SK-N-SH (cell line): ENCODE data around the gene AFAP1. TPM values are rescaled to one million over a fixed set of nuclear protein-coding genes. Genes with fewer than 3 reads are reported as not detected.

ENCODE experiments used
- CTCF ChIA-PET: fragments of 300-600, 350-600 bp; formaldehyde crosslinking; extraction: SDS; loops from one replicate; lab custom pipeline; 2021; lab: Yijun Ruan, JAX
- POLR2A ChIA-PET: fragments of 350-600 bp; sonication (Branson Sonifier 250); formaldehyde crosslinking; extraction: SDS; loops from one replicate; lab custom pipeline; 2020; ENCODE audit warnings: antibody characterized with exemption, inconsistent platforms; lab: Yijun Ruan, JAX
- DNase-seq: peaks from one replicate; pipeline ENCODE4 v3.0.0; 2012
- H2AFZ ChIP-seq: fragments of 200-600 bp; sonication (generic); 2 replicates; pipeline ENCODE4 v1.8.1; 2016; ENCODE audit warnings: antibody characterized with exemption, mild to moderate bottlenecking, low read depth
- H3F3A ChIP-seq: fragments of 200-600 bp; sonication (generic); replicated peaks from 2 replicates; pipeline ENCODE3; 2016; ENCODE audit warnings: antibody characterized with exemption, mild to moderate bottlenecking; ENCODE audit not compliant: insufficient read depth
- H3K27ac ChIP-seq, 2 experiments: fragments of 200-500 bp in 1 of 2; fragments of 200-600 bp in 1 of 2; sonication (Bioruptor generic) in 1 of 2; sonication (generic), shearing (Covaris generic) in 1 of 2; 2 replicates each; pipeline versions ENCODE4 v1.5.1 to v1.6.1; 2014 to 2016; ENCODE audit warnings: low read depth in 2 of 2, inconsistent platforms in 1 of 2, low read length in 1 of 2, mild to moderate bottlenecking in 1 of 2, mixed read lengths in 1 of 2
- H3K27me3 ChIP-seq: fragments of 200-600 bp; sonication (generic), shearing (Covaris generic); 2 replicates; pipeline ENCODE4 v1.6.1; 2016; ENCODE audit warnings: mixed run types; ENCODE audit not compliant: insufficient read depth
- H3K36me3 ChIP-seq, 2 experiments: fragments of 200-500 bp in 1 of 2; fragments of 200-600 bp in 1 of 2; sonication (Bioruptor generic) in 1 of 2; sonication (generic) in 1 of 2; replicated peaks in 1 of 2; 2 replicates each; pipeline versions ENCODE3 to v1.5.1; 2014 to 2016; ENCODE audit warnings: low read length in 1 of 2, mild to moderate bottlenecking in 1 of 2; ENCODE audit not compliant: insufficient read depth in 2 of 2, control insufficient read depth in 1 of 2
- H3K4me1 ChIP-seq, 2 experiments: fragments of 200-500 bp in 1 of 2; fragments of 200-600 bp in 1 of 2; sonication (Bioruptor generic) in 1 of 2; sonication (generic), shearing (Covaris generic) in 1 of 2; 2 replicates each; pipeline versions ENCODE4 v1.5.1 to v1.6.1; 2014 to 2016; ENCODE audit warnings: low read depth in 1 of 2, low read length in 1 of 2, mixed run types in 1 of 2; ENCODE audit not compliant: insufficient read depth in 2 of 2, control insufficient read depth in 1 of 2
- H3K4me2 ChIP-seq: fragments of 200-600 bp; sonication (generic), shearing (Covaris generic); 2 replicates; pipeline ENCODE4 v1.6.1; 2017; ENCODE audit warnings: mixed run types
- H3K4me3 ChIP-seq, 2 experiments: fragments of 200-500 bp in 1 of 2; fragments of 200-600 bp in 1 of 2; sonication (Bioruptor generic) in 1 of 2; sonication (generic), shearing (Covaris generic) in 1 of 2; 2 replicates each; pipeline versions ENCODE4 v1.5.1 to v1.8.1; 2014 to 2016; ENCODE audit warnings: low read depth in 2 of 2, inconsistent platforms in 1 of 2, low read length in 1 of 2, mild to moderate bottlenecking in 1 of 2, mixed read lengths in 1 of 2, moderate library complexity in 1 of 2
- H3K79me2 ChIP-seq: fragments of 200-600 bp; sonication (generic); 2 replicates; pipeline ENCODE4 v1.8.1; 2017; ENCODE audit warnings: mild to moderate bottlenecking; ENCODE audit not compliant: insufficient read depth
- H3K9ac ChIP-seq: fragments of 200-600 bp; sonication (generic); 2 replicates; pipeline ENCODE4 v1.6.1; 2017; ENCODE audit warnings: mixed run types
- H3K9me2 ChIP-seq: fragments of 200-600 bp; sonication (generic); 2 replicates; pipeline ENCODE4 v1.6.1; 2017; ENCODE audit warnings: mixed run types
- H3K9me3 ChIP-seq: fragments of 200-600 bp; sonication (generic); 2 replicates; pipeline ENCODE4 v1.6.1; 2017; ENCODE audit warnings: mixed run types, mild to moderate bottlenecking, moderate library complexity
- H4K20me1 ChIP-seq: fragments of 200-600 bp; sonication (generic); 2 replicates; pipeline ENCODE4 v1.6.1; 2017; ENCODE audit warnings: mild to moderate bottlenecking, mixed run types; ENCODE audit not compliant: insufficient read depth
- CHD2 ChIP-seq: fragments of 150-350 bp; IDR thresholded peaks from 2 replicates; pipeline ENCODE4 v1.6.1; 2018; ENCODE audit warnings: low read length; ENCODE audit not compliant: partially characterized antibody
- EP300 ChIP-seq, 2 experiments: IDR thresholded peaks; 2 replicates each; pipeline versions ENCODE4 v1.4.0 to v1.6.1; 2012; ENCODE audit warnings: borderline replicate concordance in 1 of 2, low read depth in 1 of 2, low read length in 1 of 2
- EZH2phosphoT487 ChIP-seq: fragments of 200-600 bp; sonication (generic); IDR thresholded peaks from 2 replicates; pipeline ENCODE4 v1.6.1; 2017; ENCODE audit warnings: low read depth, mixed run types, mild to moderate bottlenecking, antibody characterized with exemption, moderate library complexity, borderline replicate concordance
- FOSL2 ChIP-seq: IDR thresholded peaks from 2 replicates; pipeline ENCODE4 v1.4.0; 2012; ENCODE audit warnings: low read depth, mild to moderate bottlenecking, moderate library complexity, borderline replicate concordance
- FOXJ3 ChIP-seq: sonication (generic); formaldehyde crosslinking; IDR thresholded peaks from 2 replicates; pipeline ENCODE4 v1.5.1; 2020; ENCODE audit warnings: mild to moderate bottlenecking, missing genetic modification reagents
- FOXM1 ChIP-seq: IDR thresholded peaks from 2 replicates; pipeline ENCODE4 v1.4.0; 2012; ENCODE audit warnings: low read depth, mild to moderate bottlenecking
- GABPA ChIP-seq: IDR thresholded peaks from 2 replicates; pipeline ENCODE4 v1.4.0; 2012; ENCODE audit warnings: low read depth, mild to moderate bottlenecking
- JUND ChIP-seq: IDR thresholded peaks from 2 replicates; pipeline ENCODE4 v1.4.0; 2012
- MAX ChIP-seq: IDR thresholded peaks from 2 replicates; pipeline ENCODE4 v1.4.0; 2012; ENCODE audit warnings: low read depth
- MEF2A ChIP-seq: IDR thresholded peaks from 2 replicates; pipeline ENCODE4 v1.4.0; 2012; ENCODE audit warnings: low read depth, borderline replicate concordance
- NFIC ChIP-seq: IDR thresholded peaks from 2 replicates; pipeline ENCODE4 v1.4.0; 2012; ENCODE audit warnings: borderline replicate concordance
- NRF1 ChIP-seq: IDR thresholded peaks from 2 replicates; pipeline ENCODE4 v1.6.1; 2012; ENCODE audit warnings: low read depth, mild to moderate bottlenecking, low read length
- POLR2AphosphoS5 ChIP-seq: IDR thresholded peaks from 2 replicates; pipeline ENCODE4 v1.6.1; 2012; ENCODE audit warnings: low read depth, low read length
- RXRA ChIP-seq: IDR thresholded peaks from 2 replicates; pipeline ENCODE4 v1.4.0; 2012; ENCODE audit warnings: low read depth, mild to moderate bottlenecking, borderline replicate concordance
- SIN3A ChIP-seq: IDR thresholded peaks from 2 replicates; pipeline ENCODE4 v1.6.1; 2012; ENCODE audit warnings: low read depth, mild to moderate bottlenecking, low read length, moderate library complexity, borderline replicate concordance
- TAF1 ChIP-seq: IDR thresholded peaks from 2 replicates; pipeline ENCODE4 v1.6.1; 2012; ENCODE audit warnings: low read depth, mild to moderate bottlenecking, low read length, moderate library complexity, borderline replicate concordance
- TCF12 ChIP-seq: IDR thresholded peaks from 2 replicates; pipeline ENCODE4 v1.4.0; 2012
- WGBS: methylation state at CpG from one replicate; pipeline ENCODE4 v1.1.6; 2017; ENCODE audit warnings: low lambda C conversion rate; 5-methylcytosine and 5-hydroxymethylcytosine counted together
- polyA plus RNA-seq, 3 experiments: library from polyadenylated mRNA; depleted of rRNA; stranded (reverse); fragments of >200 nt; gene quantifications; 2 replicates each; pipeline ENCODE4 v1.2.3, GENCODE V29; 2012
- TF ChIP-seq, protein P1 (sequence below): IDR thresholded peaks from 2 replicates; pipeline ENCODE4 v1.4.0; 2012; ENCODE audit warnings: low read depth, borderline replicate concordance
- TF ChIP-seq, protein P2 (sequence below): fragments of 150-350 bp; IDR thresholded peaks from 2 replicates; pipeline ENCODE4 v1.6.1; 2017; ENCODE audit warnings: antibody characterized with exemption, low read length, low read depth, borderline replicate concordance
- TF ChIP-seq, protein P3 (sequence below): IDR thresholded peaks from 2 replicates; pipeline ENCODE4 v1.4.0; 2012; ENCODE audit warnings: low read depth, borderline replicate concordance

AFAP1 gene
- polyA plus RNA-seq, 1 of the 3 experiments (the other 2 are of a cell fraction) = 67.9 TPM

DNA sequence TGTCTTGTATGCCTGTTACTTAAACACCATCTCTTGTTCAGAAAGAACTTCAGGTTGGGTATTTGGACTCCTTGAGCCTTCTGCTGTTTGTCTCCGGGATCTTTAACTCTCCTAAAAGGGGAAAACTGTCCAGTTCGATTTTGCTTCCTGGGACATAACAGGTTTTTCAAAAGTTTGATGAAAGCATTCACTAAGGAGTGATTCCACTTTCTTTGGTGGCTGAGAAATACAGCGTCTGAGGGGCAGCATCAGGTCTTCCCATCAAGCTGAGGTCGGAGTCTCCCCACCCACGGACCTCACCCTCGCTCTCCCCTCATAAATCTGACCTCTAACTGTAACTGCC lies 1.4 kb downstream of the AFAP1 start:
- ChIA-PET POLR2A (interaction anchor here (0.6 to 1.0 kb wide), 3 partner anchors 36 to 111 kb away, joined by 3 read pairs; no protein-coding TSS in a partner anchor), CTCF (interaction anchor here (0.7 to 13.5 kb wide), 23 partner anchors 8 to 239 kb away, joined by 3 to 116 read pairs (median 4); no protein-coding TSS in a partner anchor)
- Histone ChIP-seq H3K9me3 (no peaks in the 10 kb centered on the region), H3F3A (peaks cover 16% of the 10 kb centered on the region), H2AFZ (no peak overlapping the region), H3K9me2 (no peaks in the 10 kb centered on the region), H3K9ac (peak overlapping the region; percentile 92), H3K4me3 (peak overlapping the region; percentile 83 to 95), H3K36me3 (peaks cover 0 to 11% of the 10 kb centered on the region in 2 experiments), H3K27ac (peak overlapping the region; percentile 82 to 85), H3K4me1 (peaks cover 17 to 25% of the 10 kb centered on the region in 2 experiments; a peak in 2 of 4 replicates), H3K79me2 (peaks cover 70% of the 10 kb centered on the region), H4K20me1 (peaks cover 50% of the 10 kb centered on the region), H3K4me2 (peak overlapping the region; percentile 89), H3K27me3 (no peaks in the 10 kb centered on the region)
- DNase-seq = no peak
- WGBS = 1% methylated on average over 6 of the region's 6 CpGs
- TF ChIP-seq MEF2A (no peak), NFIC (no peak), POLR2AphosphoS5 (no peak), RXRA (no peak), EP300 (IDR thresholded peaks at IDR 0.05; ENCODE audit: borderline replicate concordance in 1 of 2, low read depth in 1 of 2, low read length in 1 of 2) (no peak), MAX (no peak), EZH2phosphoT487 (no peak), CHD2 (no peak), NRF1 (no peak), GABPA (no peak), JUND (no peak), FOSL2 (no peak), TAF1 (no peak), TCF12 (no peak), FOXJ3 (CRISPR knock-in tag) (no peak), FOXM1 (no peak), SIN3A (no peak)
- TF ChIP-seq, protein P1, sequence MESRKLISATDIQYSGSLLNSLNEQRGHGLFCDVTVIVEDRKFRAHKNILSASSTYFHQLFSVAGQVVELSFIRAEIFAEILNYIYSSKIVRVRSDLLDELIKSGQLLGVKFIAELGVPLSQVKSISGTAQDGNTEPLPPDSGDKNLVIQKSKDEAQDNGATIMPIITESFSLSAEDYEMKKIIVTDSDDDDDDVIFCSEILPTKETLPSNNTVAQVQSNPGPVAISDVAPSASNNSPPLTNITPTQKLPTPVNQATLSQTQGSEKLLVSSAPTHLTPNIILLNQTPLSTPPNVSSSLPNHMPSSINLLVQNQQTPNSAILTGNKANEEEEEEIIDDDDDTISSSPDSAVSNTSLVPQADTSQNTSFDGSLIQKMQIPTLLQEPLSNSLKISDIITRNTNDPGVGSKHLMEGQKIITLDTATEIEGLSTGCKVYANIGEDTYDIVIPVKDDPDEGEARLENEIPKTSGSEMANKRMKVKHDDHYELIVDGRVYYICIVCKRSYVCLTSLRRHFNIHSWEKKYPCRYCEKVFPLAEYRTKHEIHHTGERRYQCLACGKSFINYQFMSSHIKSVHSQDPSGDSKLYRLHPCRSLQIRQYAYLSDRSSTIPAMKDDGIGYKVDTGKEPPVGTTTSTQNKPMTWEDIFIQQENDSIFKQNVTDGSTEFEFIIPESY = no peak
- TF ChIP-seq, protein P2, sequence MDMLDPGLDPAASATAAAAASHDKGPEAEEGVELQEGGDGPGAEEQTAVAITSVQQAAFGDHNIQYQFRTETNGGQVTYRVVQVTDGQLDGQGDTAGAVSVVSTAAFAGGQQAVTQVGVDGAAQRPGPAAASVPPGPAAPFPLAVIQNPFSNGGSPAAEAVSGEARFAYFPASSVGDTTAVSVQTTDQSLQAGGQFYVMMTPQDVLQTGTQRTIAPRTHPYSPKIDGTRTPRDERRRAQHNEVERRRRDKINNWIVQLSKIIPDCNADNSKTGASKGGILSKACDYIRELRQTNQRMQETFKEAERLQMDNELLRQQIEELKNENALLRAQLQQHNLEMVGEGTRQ = no peak
- TF ChIP-seq, protein P3, sequence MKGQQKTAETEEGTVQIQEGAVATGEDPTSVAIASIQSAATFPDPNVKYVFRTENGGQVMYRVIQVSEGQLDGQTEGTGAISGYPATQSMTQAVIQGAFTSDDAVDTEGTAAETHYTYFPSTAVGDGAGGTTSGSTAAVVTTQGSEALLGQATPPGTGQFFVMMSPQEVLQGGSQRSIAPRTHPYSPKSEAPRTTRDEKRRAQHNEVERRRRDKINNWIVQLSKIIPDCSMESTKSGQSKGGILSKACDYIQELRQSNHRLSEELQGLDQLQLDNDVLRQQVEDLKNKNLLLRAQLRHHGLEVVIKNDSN = no peak
